ENCODE results near the gene SHB. TPM values are rescaled to one million over a fixed set of nuclear protein-coding genes. Genes with fewer than 3 reads are reported as not detected.

Gene SHB
- total RNA-seq, 1 experiment from 2014 or later: 56.4 TPM

- H3K27me3 ChIP-seq (ENCODE audit: low read length): no peaks in the 10 kb centered on the region
- H3K79me2 ChIP-seq (ENCODE audit: low read length): no peaks in the 10 kb centered on the region
- ATAC-seq (no peak), DNase-seq (no peak)
- H3K9me3 ChIP-seq (ENCODE audit: low read length): no peaks in the 10 kb centered on the region
- POLR2A ChIA-PET (ENCODE audit: unreplicated experiment): no interaction called here
- no peaks in the 10 kb centered on the region for H3K4me1 ChIP-seq (ENCODE audit: insufficient read depth, low read length)
- no peak overlapping the region for H2AFZ ChIP-seq (ENCODE audit: low read length)
- H3K9me2 ChIP-seq (replicated peaks; ENCODE audit: low read length): no peaks in the 10 kb centered on the region
- no TSS peak for BruUV-seq (replicated peaks)
- H3K4me2 ChIP-seq (ENCODE audit: low read length): no peak overlapping the region
- no peaks in the 10 kb centered on the region for H3K36me3 ChIP-seq (ENCODE audit: low read depth, low read length)
- intact Hi-C loops (cut with micrococcal nuclease): no loop called here
- CTCF ChIA-PET: no interaction called here
- H4K20me1 ChIP-seq (ENCODE audit: low read length): no peaks in the 10 kb centered on the region
- H3K4me3 ChIP-seq (ENCODE audit: low read length): no peak overlapping the region
- no peak for TF ChIP-seq CTCF (conservative IDR thresholded peaks at IDR 0.05; ENCODE audit: low read depth, low read length)
- TF ChIP-seq EZH2phosphoT487 (IDR thresholded peaks at IDR 0.05; ENCODE audit: borderline replicate concordance, low read length): no peak
- TF ChIP-seq EZH2 (IDR thresholded peaks at IDR 0.05; ENCODE audit: low read length, unreplicated experiment): no peak
- H3F3A ChIP-seq (ENCODE audit: low read length, unreplicated experiment): no peaks in the 10 kb centered on the region
- no peak overlapping the region for H3K27ac ChIP-seq (ENCODE audit: low read length)
- H3K9ac ChIP-seq (ENCODE audit: low read length): no peak overlapping the region
Measured at GRCh38 chr9:38094165-38094564, 25.1 kb upstream of the SHB start.

- H4K20me1 ChIP-seq (ENCODE audit: low read length): no peaks in the 10 kb centered on the region
- H3K4me2 ChIP-seq (ENCODE audit: low read length): no peak overlapping the region
- BruUV-seq (replicated peaks): no TSS peak
- ATAC-seq: no peak
- TF ChIP-seq CTCF (conservative IDR thresholded peaks at IDR 0.05; ENCODE audit: low read depth, low read length) (no peak), EZH2 (IDR thresholded peaks at IDR 0.05; ENCODE audit: low read length, unreplicated experiment) (no peak), EZH2phosphoT487 (IDR thresholded peaks at IDR 0.05; ENCODE audit: borderline replicate concordance, low read length) (no peak)
- H3F3A ChIP-seq (ENCODE audit: low read length, unreplicated experiment): no peaks in the 10 kb centered on the region
- H3K79me2 ChIP-seq (ENCODE audit: low read length): no peaks in the 10 kb centered on the region
- POLR2A ChIA-PET (ENCODE audit: unreplicated experiment): no interaction called here
- H2AFZ ChIP-seq (ENCODE audit: low read length): no peak overlapping the region
- H3K4me3 ChIP-seq (ENCODE audit: low read length): no peak overlapping the region
- H3K9me2 ChIP-seq (replicated peaks; ENCODE audit: low read length): no peaks in the 10 kb centered on the region
- H3K36me3 ChIP-seq (ENCODE audit: low read depth, low read length): no peaks in the 10 kb centered on the region
- H3K27ac ChIP-seq (ENCODE audit: low read length): no peak overlapping the region
- no peak for DNase-seq
- no peaks in the 10 kb centered on the region for H3K9me3 ChIP-seq (ENCODE audit: low read length)
- CTCF ChIA-PET: no interaction called here
- H3K27me3 ChIP-seq (ENCODE audit: low read length): no peaks in the 10 kb centered on the region
- H3K4me1 ChIP-seq (ENCODE audit: insufficient read depth, low read length): no peaks in the 10 kb centered on the region
- H3K9ac ChIP-seq (ENCODE audit: low read length): no peak overlapping the region
- intact Hi-C loops (cut with micrococcal nuclease): no loop called here
Measured at GRCh38 chr9:38092656-38093055, 23.6 kb upstream of the SHB start.

- no peaks in the 10 kb centered on the region for H3K79me2 ChIP-seq (ENCODE audit: low read length)
- intact Hi-C loops (cut with micrococcal nuclease): no loop called here
- H3K4me3 ChIP-seq (ENCODE audit: low read length): no peak overlapping the region
- H3K9me2 ChIP-seq (replicated peaks; ENCODE audit: low read length): no peaks in the 10 kb centered on the region
- no peaks in the 10 kb centered on the region for H3K4me1 ChIP-seq (ENCODE audit: insufficient read depth, low read length)
- H4K20me1 ChIP-seq (ENCODE audit: low read length): no peaks in the 10 kb centered on the region
- POLR2A ChIA-PET (ENCODE audit: unreplicated experiment): interaction anchor here (0.6 kb wide), 1 partner anchor 42 kb away, joined by 5 read pairs; no protein-coding TSS in a partner anchor
- H3K36me3 ChIP-seq (ENCODE audit: low read depth, low read length): no peaks in the 10 kb centered on the region
- no peaks in the 10 kb centered on the region for H3K27me3 ChIP-seq (ENCODE audit: low read length)
- H3K4me2 ChIP-seq (ENCODE audit: low read length): no peak overlapping the region
- BruUV-seq (replicated peaks): no TSS peak
- no peak overlapping the region for H3K9ac ChIP-seq (ENCODE audit: low read length)
- no peaks in the 10 kb centered on the region for H3F3A ChIP-seq (ENCODE audit: low read length, unreplicated experiment)
- no peak overlapping the region for H2AFZ ChIP-seq (ENCODE audit: low read length)
- ATAC-seq (no peak), DNase-seq (no peak)
- no peaks in the 10 kb centered on the region for H3K9me3 ChIP-seq (ENCODE audit: low read length)
- CTCF ChIA-PET: no interaction called here
- TF ChIP-seq CTCF (conservative IDR thresholded peaks at IDR 0.05; ENCODE audit: low read depth, low read length) (no peak), EZH2phosphoT487 (IDR thresholded peaks at IDR 0.05; ENCODE audit: borderline replicate concordance, low read length) (no peak)
- H3K27ac ChIP-seq (ENCODE audit: low read length): no peak overlapping the region
Measured at GRCh38 chr9:38092200-38092524, 23.1 kb upstream of the SHB start.
